NCI-H146 treated with DMSO at 0.1 percent for 48 hours (cell line): ENCODE results near the gene HNRNPU.

ENCODE experiments used
- DNase-seq: peaks from one replicate; lab custom pipeline; 2025; ENCODE audit not compliant: unreplicated experiment; lab: John Stamatoyannopoulos, UW

HNRNPU gene

DNA sequence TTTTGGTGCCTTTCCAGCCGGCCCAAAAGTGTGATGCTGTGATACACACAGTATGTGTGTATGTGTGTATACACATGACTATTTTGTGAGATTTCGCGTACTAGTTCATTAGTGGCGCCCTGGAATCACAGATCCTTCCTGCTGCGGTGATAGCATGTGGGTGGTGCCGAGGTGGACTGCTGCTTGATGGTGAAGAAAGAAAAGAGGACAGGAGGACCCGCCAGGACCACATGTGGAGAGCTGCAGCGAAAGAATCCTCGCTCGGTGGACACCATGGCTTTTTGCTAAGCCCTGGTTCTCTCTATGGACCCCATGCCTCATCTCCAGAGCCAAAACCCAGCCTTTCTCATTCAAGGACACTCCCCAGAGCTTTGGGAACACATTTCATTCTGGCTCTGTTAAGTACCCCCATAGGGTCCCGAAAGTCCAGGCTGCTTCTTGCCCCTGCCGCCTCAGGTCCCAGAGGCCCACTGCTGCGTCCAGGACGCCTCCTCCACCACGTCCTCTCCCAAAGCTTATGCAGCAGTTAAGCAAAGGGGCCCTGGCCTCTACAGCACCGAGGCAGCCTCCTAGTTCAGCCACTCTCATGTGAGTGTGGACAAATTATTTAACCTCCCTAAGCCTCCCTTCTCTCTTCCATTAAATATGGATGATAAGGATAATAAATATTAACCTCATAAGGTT, 61.6 kb downstream of the HNRNPU start:
- no peak for DNase-seq

DNA sequence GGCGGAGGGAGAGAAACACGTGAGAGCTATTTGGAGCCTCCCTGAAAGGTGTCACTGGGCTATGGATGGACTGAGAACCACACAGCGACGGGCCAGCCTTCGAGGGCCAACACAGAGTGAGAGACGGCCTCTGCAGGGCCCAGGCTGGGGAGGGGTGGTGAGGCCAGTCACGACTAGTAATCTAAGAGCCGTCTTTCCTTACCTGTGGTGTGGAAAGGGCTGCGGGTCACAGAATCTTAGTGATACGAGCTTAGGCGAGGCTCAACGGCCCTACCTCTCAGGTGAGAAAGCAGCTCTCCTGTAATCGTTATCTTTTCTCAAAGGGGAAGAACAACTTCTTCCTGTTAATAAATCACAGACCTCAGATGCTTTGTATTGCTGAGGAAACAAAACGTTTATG, 62.3 kb downstream of the HNRNPU start:
- DNase-seq, result no peak

DNA sequence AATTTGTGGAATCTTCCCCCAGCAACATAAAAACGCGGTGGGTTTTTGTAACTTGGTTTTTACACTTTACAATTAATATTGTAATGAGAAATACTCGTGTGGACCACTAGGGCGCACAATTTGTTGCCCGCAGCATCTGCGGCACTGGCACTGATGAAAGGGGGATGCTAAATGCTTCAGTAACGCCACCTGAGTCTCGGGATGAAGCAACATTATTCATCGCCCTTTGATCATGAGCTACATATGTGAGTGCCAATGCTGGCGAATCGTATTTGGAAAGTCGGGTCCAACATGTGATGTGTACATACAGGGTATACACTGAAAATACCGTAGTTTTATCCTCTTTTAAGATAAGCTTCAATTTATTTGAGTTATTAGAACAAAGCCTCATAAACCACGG, 63.1 kb downstream of the HNRNPU start:
- DNase-seq, result no peak

- no peak for DNase-seq
These were observed 63.5 kb downstream of the HNRNPU start for GRCh38 chr1:244800821-244801220.
